K562 (cell line): Measurements from ENCODE around the gene TAAR9. TPM values are rescaled to one million over a fixed set of nuclear protein-coding genes. Genes with fewer than 3 reads are reported as not detected.

Source experiments
- C11orf30 ChIP-seq: fragments of 450-650 bp; IDR thresholded peaks from 2 replicates; pipeline ENCODE4 v1.6.1; 2016; ENCODE audit warnings: low read depth, mild to moderate bottlenecking
- CHCHD3 ChIP-seq: fragments of 250-450 bp; sonication (Bioruptor Pico); IDR thresholded peaks from 2 replicates; pipeline ENCODE4 v2.1.2; 2022; ENCODE audit warnings: mild to moderate bottlenecking
- EZH2 ChIP-seq: IDR thresholded peaks from 2 replicates; pipeline ENCODE4 v1.6.1; 2012; ENCODE audit warnings: low read depth, mild to moderate bottlenecking, inconsistent platforms, low read length, borderline replicate concordance
- FOXA3 ChIP-seq, 2 experiments: fragments of 450-650 bp in 1 of 2; sonication (generic) in 1 of 2; formaldehyde crosslinking; IDR thresholded peaks in 1 of 2; conservative IDR thresholded peaks in 1 of 2; 2 replicates each; pipeline versions ENCODE4 v1.4.0 to v1.8.0; 2020 to 2022; ENCODE audit warnings: mild to moderate bottlenecking in 2 of 2, missing genetic modification reagents in 1 of 2
- NFIC ChIP-seq: fragments of 450-650 bp; IDR thresholded peaks from 2 replicates; pipeline ENCODE4 v1.6.1; 2017; ENCODE audit warnings: mild to moderate bottlenecking, inconsistent platforms
- PHB2 ChIP-seq: fragments of 450-650 bp; IDR thresholded peaks from 2 replicates; pipeline ENCODE4 v1.6.1; 2017; ENCODE audit warnings: low read depth
- ZC3H8 ChIP-seq: fragments of 450-650 bp; IDR thresholded peaks from 2 replicates; pipeline ENCODE4 v1.6.1; 2017
- ZNF696 ChIP-seq: fragments of 250-450 bp; sonication (Bioruptor Pico); conservative IDR thresholded peaks from 2 replicates; pipeline ENCODE4 v1.4.0; 2020; ENCODE audit warnings: mild to moderate bottlenecking, moderate library complexity
- ZNF830 ChIP-seq: fragments of 250-450 bp; sonication (Bioruptor Pico); IDR thresholded peaks from 2 replicates; pipeline ENCODE4 v1.5.0; 2021; ENCODE audit warnings: mild to moderate bottlenecking
- polyA plus RNA-seq, 8 experiments: library from polyadenylated mRNA; depleted of rRNA in 4 of 8; stranded (reverse) in 5 of 8; unstranded in 3 of 8; fragments of >200 nt; fragmentation: Nextera tagmentation in 2 of 8; fragmentation: Illumina TruSeq in 1 of 8; extraction: Ambion mirVana in 2 of 8; extraction: Trizol in 1 of 8; gene quantifications; 2 replicates each; pipeline versions ENCODE4 v1.2.1 to v1.2.3, GENCODE V29; 2011 to 2014; ENCODE audit warnings: inconsistent platforms in 1 of 8, missing spikeins in 1 of 8
- total RNA-seq, 7 experiments: library from RNA; depleted of rRNA in 6 of 7; stranded (reverse); fragments of >200 nt in 6 of 7; fragmentation: Illumina TruSeq in 2 of 7; extraction: Trizol in 2 of 7; gene quantifications; 2 replicates each; pipeline versions ENCODE4 v1.2.1 to v1.2.3, GENCODE V29; 2011 to 2021; ENCODE audit warnings: low replicate concordance in 1 of 7
- TF ChIP-seq, protein P1 (sequence below), 2 experiments: fragments of 250-450 bp in 1 of 2; fragments of 450-650 bp in 1 of 2; sonication (Bioruptor Pico) in 1 of 2; IDR thresholded peaks; 2 replicates each; pipeline versions ENCODE4 v1.6.1 to v1.8.0; 2016 to 2021; ENCODE audit warnings: mild to moderate bottlenecking in 2 of 2, moderate library complexity in 2 of 2, missing compliant biosample characterization in 1 of 2, missing genetic modification characterization in 1 of 2
- TF ChIP-seq, protein P2 (sequence below): IDR thresholded peaks from 3 replicates; pipeline ENCODE4 v1.6.1; 2011; ENCODE audit warnings: borderline replicate concordance, mild to moderate bottlenecking, moderate library complexity; ENCODE audit not compliant: insufficient read length; ENCODE audit errors: extremely low read depth

The TAAR9 gene
- total and polyA plus RNA-seq, 9 of the 15 experiments (the other 6 are each of a cell fraction or from before 2014, with no cell fraction given): not detected

DNA sequence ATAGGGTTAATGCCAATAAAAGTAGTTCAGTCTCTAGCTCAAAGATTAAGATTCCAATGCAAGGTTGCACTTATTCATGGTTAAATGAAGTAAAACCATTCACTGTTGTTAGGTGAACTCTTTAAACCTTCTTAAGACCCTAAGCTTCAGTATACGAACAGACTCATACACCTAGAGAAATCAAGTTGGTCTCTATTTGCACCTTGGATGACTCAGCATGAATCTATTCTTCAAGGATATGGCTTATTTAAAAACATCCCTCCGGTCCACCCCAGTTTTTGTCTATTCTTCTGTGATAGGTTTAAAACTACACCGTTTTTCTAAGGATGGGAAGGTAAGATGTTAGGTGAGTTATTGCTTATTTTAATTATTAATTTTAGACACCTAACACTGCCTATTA lies 932 bp upstream of the TAAR9 start (continued):
- no peak for TF ChIP-seq PHB2
- no peak for TF ChIP-seq NFIC
- no peak for TF ChIP-seq ZC3H8
- no peak for TF ChIP-seq EZH2
- no peak for TF ChIP-seq FOXA3 (CRISPR knock-in tag; conservative IDR thresholded peaks at IDR 0.05 in 1 of 2, IDR thresholded peaks at IDR 0.05 in 1 of 2)
- no peak for TF ChIP-seq CHCHD3 (CRISPR knock-in tag)
- TF ChIP-seq ZNF696: no peak
- TF ChIP-seq C11orf30: peak; percentile 21; the same call in 1 of the 2 replicates
- TF ChIP-seq, protein P1, sequence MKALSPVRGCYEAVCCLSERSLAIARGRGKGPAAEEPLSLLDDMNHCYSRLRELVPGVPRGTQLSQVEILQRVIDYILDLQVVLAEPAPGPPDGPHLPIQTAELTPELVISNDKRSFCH (CRISPR knock-in tag; IDR thresholded peaks at IDR 0.05): no peak
- TF ChIP-seq, protein P1 (tag; IDR thresholded peaks at IDR 0.05): no peak
- no peak for TF ChIP-seq ZNF830 (CRISPR knock-in tag)
- TF ChIP-seq, protein P2, sequence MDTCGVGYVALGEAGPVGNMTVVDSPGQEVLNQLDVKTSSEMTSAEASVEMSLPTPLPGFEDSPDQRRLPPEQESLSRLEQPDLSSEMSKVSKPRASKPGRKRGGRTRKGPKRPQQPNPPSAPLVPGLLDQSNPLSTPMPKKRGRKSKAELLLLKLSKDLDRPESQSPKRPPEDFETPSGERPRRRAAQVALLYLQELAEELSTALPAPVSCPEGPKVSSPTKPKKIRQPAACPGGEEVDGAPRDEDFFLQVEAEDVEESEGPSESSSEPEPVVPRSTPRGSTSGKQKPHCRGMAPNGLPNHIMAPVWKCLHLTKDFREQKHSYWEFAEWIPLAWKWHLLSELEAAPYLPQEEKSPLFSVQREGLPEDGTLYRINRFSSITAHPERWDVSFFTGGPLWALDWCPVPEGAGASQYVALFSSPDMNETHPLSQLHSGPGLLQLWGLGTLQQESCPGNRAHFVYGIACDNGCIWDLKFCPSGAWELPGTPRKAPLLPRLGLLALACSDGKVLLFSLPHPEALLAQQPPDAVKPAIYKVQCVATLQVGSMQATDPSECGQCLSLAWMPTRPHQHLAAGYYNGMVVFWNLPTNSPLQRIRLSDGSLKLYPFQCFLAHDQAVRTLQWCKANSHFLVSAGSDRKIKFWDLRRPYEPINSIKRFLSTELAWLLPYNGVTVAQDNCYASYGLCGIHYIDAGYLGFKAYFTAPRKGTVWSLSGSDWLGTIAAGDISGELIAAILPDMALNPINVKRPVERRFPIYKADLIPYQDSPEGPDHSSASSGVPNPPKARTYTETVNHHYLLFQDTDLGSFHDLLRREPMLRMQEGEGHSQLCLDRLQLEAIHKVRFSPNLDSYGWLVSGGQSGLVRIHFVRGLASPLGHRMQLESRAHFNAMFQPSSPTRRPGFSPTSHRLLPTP: no peak
